8988T (cell line): ENCODE results near the gene OR5AN1.
"Not testable (repeated sequence)": the region's sequence is repeated elsewhere in the genome, so short reads cannot be mapped to it uniquely, and the experiment has no call there.

Experiments used
- DNase-seq: peaks from one replicate; pipeline ENCODE4 v3.0.0; 2011

Gene OR5AN1, protein sequence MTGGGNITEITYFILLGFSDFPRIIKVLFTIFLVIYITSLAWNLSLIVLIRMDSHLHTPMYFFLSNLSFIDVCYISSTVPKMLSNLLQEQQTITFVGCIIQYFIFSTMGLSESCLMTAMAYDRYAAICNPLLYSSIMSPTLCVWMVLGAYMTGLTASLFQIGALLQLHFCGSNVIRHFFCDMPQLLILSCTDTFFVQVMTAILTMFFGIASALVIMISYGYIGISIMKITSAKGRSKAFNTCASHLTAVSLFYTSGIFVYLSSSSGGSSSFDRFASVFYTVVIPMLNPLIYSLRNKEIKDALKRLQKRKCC

DNA sequence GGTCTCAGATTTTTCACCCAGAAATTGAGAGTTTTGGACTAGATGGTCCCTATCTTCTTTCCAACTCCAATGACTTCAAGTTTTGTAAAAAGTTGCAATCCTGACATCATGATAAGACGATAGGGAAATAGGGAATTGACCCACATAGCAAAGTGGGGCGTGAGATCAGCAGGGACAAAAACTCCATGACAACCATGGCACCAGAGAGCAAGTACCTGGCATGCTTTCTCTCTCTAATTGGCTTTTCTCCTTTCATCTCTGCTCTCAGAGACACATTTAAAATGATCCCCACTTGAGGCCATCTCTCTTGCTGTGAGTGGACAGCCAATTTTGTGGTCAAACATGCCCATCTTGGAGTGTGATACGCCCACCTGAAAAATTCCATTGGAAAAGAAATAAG, at the start of gene OR5AN1:
OR5AN1 (plus strand) TSS at position 301 of the 400 bp plus-strand sequence. CDS start 5,564 bp downstream, outside the sequence.
- DNase-seq = no peak

DNA sequence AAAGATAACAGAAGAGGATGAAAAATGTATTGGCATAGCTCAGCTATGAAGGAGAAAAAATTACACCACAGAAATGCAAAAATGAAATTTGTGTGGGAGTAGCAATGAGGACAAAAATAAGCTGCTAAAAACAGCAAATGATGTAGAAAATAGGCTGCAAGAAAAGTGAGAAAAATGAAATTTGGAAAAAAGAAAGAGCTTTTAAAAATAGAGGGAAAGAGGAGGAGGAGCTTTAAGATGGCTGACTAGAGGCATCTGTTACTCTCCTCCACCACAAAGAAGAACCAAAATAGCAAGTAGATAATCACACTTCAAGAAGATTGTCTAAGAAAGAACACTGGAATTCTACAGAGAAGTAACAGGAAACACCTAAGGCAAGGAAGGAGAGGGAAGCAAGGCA, 23.7 kb upstream of the OR5AN1 start:
- no peak for DNase-seq

DNA sequence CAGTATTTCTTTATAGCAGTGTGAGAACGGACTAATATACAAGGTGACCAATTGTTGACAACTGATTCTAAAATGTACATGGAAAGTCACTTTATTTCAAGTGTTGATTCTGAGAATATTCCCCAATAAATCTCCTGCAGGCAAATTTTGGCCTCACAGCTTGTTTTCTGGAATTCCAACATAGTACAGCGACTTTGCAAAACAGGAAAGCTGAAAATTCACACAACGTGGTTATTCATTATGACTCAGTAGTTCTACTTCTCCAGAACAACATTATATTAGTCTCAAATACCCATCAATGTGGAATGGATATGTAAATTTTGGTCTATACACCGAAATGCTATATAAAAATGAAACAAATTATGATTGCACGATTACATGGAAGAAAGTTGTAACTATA, 22.5 kb upstream of the OR5AN1 start:
- DNase-seq = no peak

DNA sequence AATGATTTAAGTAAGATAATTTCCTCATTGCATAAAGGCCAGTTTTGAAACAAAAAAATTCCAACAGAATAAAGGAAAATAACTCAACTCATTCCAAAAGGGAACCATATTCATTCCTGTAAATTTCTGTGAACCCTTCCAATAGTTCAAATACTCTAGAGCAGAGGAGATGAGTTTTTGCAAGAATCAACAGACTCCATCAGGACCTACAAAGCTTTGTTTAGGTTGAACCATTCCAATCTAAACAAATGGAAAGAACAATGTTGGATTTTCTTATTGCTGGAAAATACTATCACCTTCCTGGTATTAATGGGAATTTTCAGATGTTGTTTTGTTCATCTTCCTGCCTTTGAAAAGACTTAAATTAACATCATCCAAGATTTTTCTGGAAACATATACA, 21.8 kb upstream of the OR5AN1 start:
- DNase-seq = no peak

DNA sequence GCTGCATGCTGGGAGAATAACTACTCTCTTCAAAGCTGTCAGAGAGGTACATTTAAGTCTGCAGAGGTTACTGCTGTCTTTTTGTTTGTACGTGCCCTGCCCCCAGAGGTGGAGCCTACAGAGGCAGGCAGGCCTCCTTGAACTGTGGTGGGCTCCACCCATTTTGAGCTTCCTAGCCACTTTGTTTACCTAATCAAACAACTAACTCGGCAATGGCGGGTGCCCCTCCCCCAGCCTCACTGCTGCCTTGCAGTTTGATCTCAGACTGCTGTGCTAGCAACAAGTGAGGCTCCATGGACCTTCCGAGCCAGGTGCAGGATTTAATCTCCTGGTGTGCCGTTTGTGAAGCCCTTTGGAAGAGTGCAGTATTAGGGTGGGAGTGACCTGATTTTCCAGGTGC, 9.0 kb upstream of the OR5AN1 start:
- DNase-seq = not testable (repeated sequence)

DNA sequence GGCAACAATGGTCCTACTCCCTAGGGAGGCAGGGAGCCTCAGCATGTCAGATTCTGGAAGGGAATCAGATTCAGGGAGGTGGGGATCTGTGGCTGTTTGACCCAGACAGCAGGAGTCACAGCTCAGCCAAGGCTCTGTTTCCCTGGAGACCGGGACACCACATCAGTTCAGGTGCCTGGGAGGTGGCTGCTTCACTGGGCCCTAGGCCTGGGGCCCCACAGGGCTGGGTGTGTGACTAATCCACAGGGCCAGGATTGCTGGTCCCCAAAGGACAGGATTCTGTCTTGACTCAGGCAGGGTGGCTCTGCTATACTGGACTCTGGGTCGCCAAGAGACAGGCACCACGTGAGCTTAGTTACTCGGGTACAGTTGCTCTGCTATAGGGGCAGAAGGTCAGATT, 3.5 kb upstream of the OR5AN1 start:
- no peak for DNase-seq

DNA sequence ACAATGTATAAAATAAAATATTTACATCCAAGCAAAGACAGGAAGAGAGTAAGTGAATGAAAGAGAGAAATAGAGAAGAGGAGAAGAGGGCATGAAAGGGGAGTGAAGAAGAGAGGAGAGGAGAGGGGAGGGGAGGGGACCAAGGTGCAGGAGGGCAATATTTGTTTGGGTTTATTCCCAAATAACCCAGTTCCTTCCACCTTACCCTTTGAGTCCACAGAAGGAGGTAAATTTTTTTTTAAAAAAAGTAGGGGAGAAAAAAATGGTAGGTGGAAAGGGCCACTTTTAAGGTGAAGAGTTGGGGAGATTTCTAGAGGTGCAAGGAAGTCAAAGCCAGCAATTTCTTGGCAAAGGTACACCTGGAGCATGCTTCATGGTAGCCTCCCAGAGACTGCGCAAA, 2.1 kb upstream of the OR5AN1 start:
- no peak for DNase-seq

DNA sequence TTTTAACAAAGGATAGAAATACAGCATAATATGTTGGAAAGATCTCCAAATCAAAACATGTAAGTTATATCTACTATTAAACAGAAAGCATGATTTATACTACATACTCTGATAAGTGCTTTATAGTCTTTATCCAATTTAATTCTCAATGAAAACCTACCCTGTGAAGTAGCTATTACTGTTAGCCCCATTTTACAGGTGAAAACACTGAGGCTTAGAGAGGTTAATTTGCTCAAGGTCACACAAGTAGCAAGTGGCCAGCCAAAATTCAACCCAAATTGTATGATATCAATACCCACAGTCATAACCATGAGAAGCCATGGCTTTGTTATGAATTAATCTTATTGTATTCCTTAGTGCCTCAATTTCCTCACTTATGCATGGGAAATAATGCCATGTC, 675 bp upstream of the OR5AN1 start:
- DNase-seq = no peak

DNA sequence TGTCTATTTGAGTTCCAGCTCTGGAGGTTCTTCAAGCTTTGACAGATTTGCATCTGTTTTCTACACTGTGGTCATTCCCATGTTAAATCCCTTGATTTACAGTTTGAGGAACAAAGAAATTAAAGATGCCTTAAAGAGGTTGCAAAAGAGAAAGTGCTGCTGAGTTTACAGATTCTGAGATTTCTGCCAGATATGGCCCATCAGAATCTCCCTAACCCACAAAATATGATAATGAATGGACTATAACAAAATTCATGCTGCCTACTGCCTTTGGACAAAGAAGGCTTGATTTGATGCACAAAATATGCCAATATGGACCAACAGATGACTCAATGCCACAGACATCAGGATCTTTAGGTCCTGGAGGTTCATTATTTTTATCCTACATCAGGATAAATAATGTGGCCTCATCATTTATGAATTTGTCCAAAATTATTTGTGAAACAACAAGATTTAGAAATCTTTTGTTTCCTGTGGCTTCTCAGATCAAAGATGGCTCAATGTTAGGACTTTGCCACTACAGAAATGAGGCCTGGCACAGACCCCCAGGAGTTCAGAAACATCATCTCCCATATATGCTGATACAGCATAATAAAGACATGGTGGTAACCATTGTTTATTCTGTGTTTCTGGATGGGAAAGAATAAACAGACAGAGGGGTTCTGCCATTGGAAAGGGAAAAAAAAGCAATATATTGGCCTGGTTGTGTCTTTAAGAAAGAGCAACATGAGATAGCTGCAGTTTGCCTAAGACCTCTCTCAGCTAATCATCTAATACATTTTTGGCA, 6.7 kb downstream of the OR5AN1 start:
- no peak for DNase-seq

DNA sequence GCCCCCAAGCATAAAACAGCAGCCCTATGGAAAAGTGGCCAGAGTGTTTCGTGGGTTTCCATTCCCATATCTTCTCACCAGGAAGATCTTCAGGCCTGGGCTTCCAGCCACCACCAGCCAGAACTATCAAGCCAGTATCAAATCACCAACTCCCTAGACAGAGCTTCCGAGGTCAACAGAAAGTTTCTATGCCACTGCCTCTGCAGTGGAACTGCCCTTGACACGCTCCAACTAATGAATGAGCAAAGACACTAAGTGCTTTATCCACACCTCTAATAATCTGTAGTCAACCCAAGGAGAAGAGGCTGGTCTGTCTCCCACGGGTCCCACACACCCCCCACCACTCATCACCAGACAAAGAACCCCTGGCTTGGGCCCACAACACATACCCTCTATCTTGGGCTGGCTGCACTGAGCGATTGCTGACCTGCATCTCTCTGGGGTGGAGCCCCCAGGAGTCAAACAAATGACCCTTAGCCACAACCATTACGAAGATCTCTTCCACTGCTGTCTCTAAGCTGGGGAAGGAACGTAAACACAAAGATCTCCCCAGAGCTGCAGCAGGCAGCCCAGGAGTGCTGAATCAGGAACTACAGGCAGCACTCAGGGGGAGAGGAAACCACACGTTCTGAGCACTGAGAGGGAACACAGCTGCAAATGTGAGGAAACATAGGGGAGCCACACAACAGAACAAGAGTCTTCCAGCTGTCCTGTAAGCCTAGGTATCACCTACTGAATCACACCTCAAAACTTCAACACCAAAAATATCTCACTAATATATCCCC, 9.7 kb downstream of the OR5AN1 start:
- DNase-seq = no peak

DNA sequence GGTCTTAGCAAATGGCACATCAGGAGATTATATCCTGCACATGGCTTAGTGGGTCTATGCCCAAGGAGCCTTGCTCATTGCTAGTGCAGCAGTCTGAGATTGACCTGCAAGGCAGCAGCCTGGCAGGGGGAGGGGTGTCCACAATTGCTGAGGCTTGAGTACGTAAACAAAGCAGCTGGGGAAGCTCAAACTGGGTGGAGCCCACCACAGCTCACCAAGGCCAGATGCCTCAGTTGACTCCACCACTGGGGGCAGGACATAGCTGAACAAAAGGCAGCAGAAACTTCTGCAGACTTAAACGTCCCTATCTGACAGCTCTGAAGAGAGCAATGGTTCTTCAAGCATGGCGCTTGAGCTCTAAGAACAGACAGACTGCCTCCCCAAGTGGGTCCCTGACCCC, 13.6 kb downstream of the OR5AN1 start:
- not testable (repeated sequence) for DNase-seq

DNA sequence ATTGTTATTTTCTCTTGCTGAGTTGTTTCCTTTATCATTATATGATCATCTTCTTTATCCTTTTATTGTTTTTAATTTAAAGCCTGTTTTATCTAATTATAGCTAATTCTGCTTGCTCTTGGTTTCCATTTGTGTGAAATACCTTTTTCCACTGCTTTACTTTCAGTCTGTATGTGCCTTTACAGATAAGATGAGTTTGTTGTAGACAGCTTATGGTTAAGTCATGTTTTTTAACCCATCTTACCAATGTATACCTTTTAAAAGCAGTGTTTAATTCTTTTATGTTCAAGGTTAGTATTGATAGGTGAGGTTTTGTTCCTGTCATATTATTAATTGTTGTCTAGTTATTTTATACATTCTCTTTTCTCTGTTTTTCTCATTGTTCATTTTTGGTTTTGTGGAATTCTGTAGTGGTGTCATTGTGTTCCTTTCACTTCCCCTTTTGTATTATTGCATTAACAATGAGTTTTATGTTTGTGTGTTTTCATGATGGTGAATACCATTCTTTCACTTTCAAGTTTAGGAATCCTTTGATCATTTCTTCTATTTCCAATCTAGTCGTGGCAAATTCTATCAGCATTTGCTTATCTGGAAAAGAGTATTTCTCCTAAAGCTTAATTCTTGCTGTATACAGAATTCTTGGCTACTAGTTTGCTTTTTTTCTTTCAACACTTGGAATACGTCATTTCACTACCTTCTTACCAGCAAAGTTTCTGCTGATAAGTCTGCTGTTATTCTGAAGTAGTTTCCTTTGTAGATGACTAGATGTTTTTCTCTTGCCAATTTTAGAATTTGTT, 21.8 kb downstream of the OR5AN1 start:
- DNase-seq = no peak

DNA sequence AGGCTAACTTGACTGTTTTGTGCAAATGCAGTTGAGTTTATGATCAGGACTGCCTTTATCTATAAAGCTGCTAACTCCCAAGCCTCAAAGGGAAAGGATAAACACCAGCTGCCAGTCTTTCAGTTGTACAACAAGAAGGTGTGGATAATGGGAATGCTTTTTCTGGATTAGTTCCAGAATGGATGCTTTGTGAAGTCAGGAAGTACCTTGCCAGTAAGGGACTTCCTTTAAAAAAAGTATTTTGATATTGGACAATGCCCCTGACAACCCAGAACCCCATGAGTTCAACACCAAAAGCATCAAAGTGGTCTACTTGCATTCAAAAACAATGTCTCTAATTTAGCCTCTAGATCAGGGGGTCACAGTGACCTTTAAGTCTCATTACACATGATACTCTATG, 35.5 kb downstream of the OR5AN1 start:
- DNase-seq = no peak

DNA sequence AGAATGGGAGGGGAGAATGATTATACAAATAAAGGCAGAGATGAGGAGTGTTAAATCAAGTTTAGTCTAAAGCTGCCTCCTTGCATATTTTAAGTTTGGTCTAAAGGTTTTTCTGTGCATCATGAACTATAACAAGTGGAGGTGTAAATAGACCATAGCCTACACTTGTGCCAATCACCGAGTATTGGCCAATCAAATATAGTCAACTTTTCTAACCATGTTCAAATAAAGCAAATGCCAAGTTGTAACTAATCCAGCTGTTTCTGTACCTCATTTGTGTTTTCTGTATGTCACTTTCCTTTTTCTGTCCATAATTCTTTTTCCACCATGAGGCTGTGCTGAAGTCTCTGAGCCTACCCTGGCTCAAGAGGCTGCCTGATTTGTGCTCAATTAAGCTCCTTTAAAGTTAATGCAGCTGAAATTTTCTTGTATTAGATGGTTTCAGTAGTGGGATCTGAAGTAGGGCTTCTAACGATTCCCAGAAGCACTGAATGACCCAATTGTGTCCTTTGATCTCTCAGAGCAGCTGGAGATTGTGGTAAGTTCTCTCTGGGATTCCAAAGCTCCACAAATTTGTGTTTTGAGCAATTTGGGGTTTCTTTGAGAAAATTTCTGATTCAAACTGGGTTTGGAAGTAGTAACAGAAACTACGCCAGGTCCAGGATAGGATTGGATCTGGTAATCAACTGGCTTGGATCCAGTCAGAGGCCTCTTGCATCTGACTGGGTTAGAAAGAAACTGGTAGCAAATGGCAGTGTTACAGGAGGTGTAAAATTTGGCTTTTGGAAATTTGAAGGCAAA, 42.0 kb downstream of the OR5AN1 start:
- no peak for DNase-seq

DNA sequence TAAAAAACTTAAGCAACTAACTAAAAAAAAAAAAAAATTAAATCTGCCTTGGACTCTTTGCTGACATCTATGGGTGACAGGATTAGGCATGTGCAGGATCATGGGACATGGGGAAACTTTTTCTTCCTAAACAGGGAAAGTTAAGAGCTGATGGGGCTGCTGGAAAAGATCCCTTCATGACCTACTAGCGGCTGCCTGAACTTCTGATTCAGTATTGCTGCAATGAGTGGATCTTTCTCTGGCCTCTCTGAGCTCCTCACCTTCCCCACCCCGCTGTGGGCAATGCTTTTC, 42.5 kb downstream of the OR5AN1 start:
- no peak for DNase-seq

DNA sequence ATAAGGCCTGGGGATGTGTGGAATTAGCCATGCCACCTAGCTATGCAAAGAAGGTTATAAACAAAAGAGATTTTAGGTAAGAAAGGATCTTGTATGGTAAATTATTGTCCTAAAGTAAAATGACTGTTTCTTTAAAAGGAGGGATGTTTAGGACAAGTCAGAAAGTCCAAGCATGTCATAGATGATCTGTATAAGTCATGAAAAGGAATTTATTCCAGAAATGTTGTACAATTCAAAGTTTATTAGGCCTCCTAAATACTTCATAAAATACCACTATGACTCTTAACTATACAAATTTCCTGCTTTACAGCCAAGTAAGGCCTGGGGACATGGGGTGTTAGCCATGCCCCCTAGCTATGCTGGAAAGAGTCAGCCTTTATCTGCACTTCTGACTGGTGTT, 44.9 kb downstream of the OR5AN1 start:
- DNase-seq = no peak

DNA sequence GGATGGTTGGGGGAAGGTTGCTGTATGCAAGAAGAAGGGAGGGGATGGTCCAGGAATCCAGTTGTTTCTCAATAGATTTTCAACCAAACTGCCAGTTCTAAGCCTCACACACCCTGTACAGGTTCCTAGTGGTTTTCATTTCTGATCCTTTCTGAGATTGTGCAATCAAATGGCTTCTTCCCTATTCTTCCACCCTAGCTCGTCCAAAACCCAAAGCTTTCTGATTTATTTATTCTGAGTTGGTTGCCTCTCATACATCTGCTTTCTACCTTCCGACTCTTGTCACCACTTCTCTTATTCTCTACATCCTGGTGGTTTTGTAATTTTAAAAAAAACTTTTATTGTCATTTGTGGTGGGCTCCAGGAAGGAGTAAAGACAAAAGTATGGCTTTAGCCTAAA, 55.0 kb downstream of the OR5AN1 start:
- no peak for DNase-seq

DNA sequence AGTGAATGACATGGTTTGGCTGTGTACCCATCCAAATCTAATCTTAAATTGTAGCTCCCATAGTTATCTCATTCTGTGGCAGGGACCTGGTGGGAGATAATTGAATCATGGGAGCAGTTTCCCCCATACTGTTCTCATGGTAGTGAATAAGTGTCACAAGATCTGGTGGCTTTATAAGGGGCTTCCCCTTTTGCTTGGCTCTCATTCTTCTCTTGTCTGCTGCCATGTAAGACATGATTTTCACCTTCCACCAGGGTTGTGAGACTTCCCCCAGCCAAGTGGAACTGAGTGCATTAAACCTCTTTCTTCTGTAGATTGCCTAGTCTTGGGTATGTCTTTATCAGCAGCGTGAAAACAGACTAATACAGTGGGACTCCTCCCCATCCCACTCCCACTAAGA, 56.4 kb downstream of the OR5AN1 start:
- DNase-seq = no peak

DNA sequence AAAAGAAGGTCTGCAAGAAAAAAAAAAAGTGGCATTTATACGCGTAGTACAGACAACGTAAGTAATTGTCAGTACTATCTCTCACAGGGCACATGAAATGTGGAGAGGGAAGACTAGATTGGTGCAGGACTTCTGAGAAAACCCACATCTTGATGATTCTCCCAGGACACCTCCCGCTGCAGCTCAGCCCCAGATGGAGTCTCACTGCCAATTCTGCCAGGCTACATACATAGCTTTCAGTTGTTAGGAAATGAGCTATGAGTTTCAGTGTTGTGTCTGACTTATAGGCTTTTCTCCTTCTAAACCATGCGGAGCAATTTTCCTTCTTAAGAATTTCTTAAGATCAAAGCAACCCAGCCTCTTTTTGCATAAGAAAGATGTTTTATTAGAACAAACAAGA, 57.9 kb downstream of the OR5AN1 start:
- DNase-seq = no peak

DNA sequence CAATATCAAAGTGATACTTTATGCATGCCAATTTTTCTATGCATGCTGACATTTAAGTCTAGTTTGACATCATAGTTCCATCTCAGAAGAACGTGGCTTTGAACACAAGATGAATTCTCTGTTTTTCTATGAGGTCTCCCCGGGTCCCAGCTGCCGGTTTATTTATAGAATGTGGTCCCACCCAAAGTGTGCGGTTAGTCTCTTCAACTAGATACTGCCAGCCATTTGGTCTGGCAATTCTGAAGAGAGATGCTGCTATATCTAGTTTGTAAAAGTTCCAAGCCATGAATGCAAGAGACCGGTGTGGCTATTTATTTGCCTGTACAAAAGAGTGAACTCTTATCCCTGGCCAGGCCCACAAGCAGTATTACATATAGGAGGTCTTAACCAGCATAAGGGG, 58.3 kb downstream of the OR5AN1 start:
- DNase-seq = no peak

DNA sequence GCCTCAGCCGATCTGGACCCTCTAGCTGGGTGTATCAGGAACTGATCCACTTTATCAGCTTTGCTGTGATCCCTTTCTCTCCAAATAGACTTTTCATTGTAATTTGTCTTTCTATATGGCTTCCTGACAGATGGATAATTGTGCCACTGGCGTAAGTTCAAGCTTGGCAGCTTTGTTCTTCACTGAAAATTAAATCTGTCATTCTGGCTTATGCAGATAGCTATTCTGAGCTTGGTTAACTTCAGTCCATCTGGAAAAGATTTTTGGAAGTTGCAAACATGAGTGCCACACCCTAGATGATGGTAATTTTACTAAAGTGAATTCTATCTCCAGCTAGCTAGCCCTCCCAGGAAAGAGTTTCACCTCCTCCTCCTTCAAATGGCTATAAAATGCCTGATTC, 59.5 kb downstream of the OR5AN1 start:
- DNase-seq = no peak
